Renal cortex interstitium (tissue), 11 donors: Measurements from ENCODE around the gene USF2. TPM values are rescaled to one million over a fixed set of nuclear protein-coding genes. Genes with fewer than 3 reads are reported as not detected.

Experiments used
- DNase-seq, 11 donors: peaks; one replicate each; pipeline ENCODE4 v3.0.0-alpha.2; 2013; ENCODE audit warnings: low read depth in 9 of 11, low spot score in 4 of 11; ENCODE audit errors: extremely low read depth in 1 of 11
- polyA plus RNA-seq, 3 donors: library from polyadenylated mRNA; unstranded; fragments of 120-200 nt; gene quantifications; one replicate each; pipeline ENCODE4 v1.2.1, GENCODE V29; 2013; ENCODE audit not compliant: insufficient read length in 3 of 3

The USF2 gene
- polyA plus RNA-seq, 3 donors, result 158 to 185 (median 181) TPM

GRCh38 chr19:35322014-35322413 is 53.3 kb downstream of the USF2 start:
- no peak for DNase-seq

GRCh38 chr19:35327642-35328041 is 58.9 kb downstream of the USF2 start:
- no peak for DNase-seq

GRCh38 chr19:35328851-35329285 is 60.1 kb downstream of the USF2 start, which contains the start of gene CD22:
TSS of gene CD22 (plus strand) at chr19:35329187. CDS start at chr19:35332041, 2,854 bp downstream.
- no peak for DNase-seq

- DNase-seq, result no peak
Observed at GRCh38 chr19:35329323-35329722, 60.6 kb downstream of the USF2 start.

Other genes with a start within 250 kb of the USF2 start
- gene SCN1B, start 238.5 kb upstream of the USF2 start, polyA plus RNA-seq, result 1 to 10 TPM in 2 of 3 donors, under 1 TPM in 1; 0.88 to 2.0 (median 1.3) TPM
- gene HPN, start 227.2 kb upstream of the USF2 start, polyA plus RNA-seq, result 100 to 1,000 TPM in 2 of 3 donors, 10 to 100 TPM in 1; 88.8 to 142 (median 117) TPM
- gene FXYD3, start 153.1 kb upstream of the USF2 start, polyA plus RNA-seq, result 10 to 100 TPM; 11.7 to 16.6 (median 12.0) TPM
- gene LGI4, start 133.9 kb upstream of the USF2 start, polyA plus RNA-seq, result 1 to 10 TPM; 2.0 to 2.5 (median 2.4) TPM
- gene FXYD1, start 130.1 kb upstream of the USF2 start, polyA plus RNA-seq, result 10 to 100 TPM; 22.3 to 27.3 (median 25.7) TPM
- gene FXYD7, start 125.7 kb upstream of the USF2 start, polyA plus RNA-seq, result under 1 TPM; 0.53 to 0.93 (median 0.86) TPM
- gene FXYD5, start 114.2 kb upstream of the USF2 start, polyA plus RNA-seq, result 10 to 100 TPM; 19.4 to 29.2 (median 22.0) TPM
- not detected for gene FAM187B, start 40.2 kb upstream of the USF2 start, polyA plus RNA-seq
- 10 to 100 TPM; 46.4 to 62.4 (median 60.5) TPM for gene LSR, start 20.0 kb upstream of the USF2 start, polyA plus RNA-seq
- gene HAMP, start 13.6 kb downstream of the USF2 start, polyA plus RNA-seq, result under 1 TPM; 0.27 to 0.44 (median 0.29) TPM
- gene MAG, start 23.2 kb downstream of the USF2 start, polyA plus RNA-seq, result 1 to 10 TPM; 2.4 to 5.2 (median 4.8) TPM
- 10 to 100 TPM; 10.7 to 16.5 (median 12.5) TPM for gene CD22, start 60.2 kb downstream of the USF2 start, polyA plus RNA-seq
- under 1 TPM; 0.25 to 0.53 (median 0.52) TPM for gene FFAR1, start 78.9 kb downstream of the USF2 start, polyA plus RNA-seq
- under 1 TPM; 0.11 to 0.20 (median 0.17) TPM for gene FFAR3, start 89.5 kb downstream of the USF2 start, polyA plus RNA-seq
- gene GPR42, start 102.1 kb downstream of the USF2 start, polyA plus RNA-seq, result not detected
- gene FFAR2, start 179.3 kb downstream of the USF2 start, polyA plus RNA-seq, result under 1 TPM; 0.32 to 0.84 (median 0.55) TPM
- gene KRTDAP, start 221.5 kb downstream of the USF2 start, polyA plus RNA-seq, result 1 to 10 TPM in 2 of 3 donors, under 1 TPM in 1; 0.40 to 1.5 (median 1.1) TPM
- gene DMKN, start 244.7 kb downstream of the USF2 start, polyA plus RNA-seq, result 100 to 1,000 TPM in 1 of 3 donors, 10 to 100 TPM in 2; 69.7 to 129 (median 73.6) TPM